AG09309 (cell line): Measurements from ENCODE around the gene IQCE.

ENCODE experiments used
- DNase-seq: peaks from one replicate; pipeline ENCODE4 v3.0.0-alpha.2; 2010; ENCODE audit warnings: low read depth
- H3K4me3 ChIP-seq: 2 replicates; pipeline ENCODE4 v1.5.1; 2011; ENCODE audit warnings: mild to moderate bottlenecking, low read depth, low read length, moderate library complexity; ENCODE audit not compliant: control insufficient read depth
- TF ChIP-seq, protein P1 (sequence below): IDR thresholded peaks from 2 replicates; pipeline ENCODE4 v1.5.1; 2011; ENCODE audit warnings: mild to moderate bottlenecking, low read depth, low read length, inconsistent platforms; ENCODE audit not compliant: insufficient read depth, control insufficient read depth; ENCODE audit errors: missing control alignments

IQCE gene

DNA sequence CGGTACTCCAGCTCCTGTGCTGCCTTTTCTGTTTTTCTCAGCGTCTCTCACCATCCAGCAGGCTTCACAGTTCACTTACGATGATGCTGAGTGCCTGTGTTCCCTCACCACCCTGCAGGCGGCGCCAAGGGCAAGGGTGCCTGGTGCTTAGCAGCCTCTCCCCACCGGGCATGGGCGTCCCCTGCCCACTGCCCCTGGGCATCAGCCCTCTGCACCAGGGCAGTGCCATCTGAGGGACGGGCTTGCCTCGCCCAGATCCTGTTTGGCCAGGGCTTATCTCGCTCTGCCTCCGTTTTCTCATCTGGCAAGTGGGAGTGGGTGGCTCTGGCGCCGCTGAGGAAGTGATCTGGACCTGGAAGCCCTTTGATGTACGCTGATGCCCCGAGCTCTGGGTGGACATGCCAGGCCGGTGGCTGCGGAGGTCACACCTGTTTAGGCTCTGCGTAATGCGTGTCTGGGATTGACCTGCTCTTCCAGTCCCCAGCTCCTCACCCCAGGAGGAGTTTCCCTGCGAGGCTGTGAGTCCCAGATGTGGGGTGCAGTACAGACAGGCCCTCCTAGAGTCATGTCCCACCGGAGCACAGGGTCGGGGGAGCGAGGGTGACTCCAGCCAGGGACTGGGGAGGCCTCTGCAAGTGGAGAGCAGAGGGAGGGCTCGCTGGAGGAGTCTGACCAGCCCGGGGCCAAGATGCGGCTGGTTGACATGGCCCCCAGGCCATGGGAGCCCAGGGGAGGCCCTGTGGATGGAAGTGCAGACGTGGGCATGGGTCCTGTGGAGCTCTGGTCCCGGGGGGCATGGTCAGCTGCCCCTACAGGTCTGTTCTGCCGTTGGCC, 84.8 kb downstream of the IQCE start:
- no peak overlapping the region for H3K4me3 ChIP-seq

DNA sequence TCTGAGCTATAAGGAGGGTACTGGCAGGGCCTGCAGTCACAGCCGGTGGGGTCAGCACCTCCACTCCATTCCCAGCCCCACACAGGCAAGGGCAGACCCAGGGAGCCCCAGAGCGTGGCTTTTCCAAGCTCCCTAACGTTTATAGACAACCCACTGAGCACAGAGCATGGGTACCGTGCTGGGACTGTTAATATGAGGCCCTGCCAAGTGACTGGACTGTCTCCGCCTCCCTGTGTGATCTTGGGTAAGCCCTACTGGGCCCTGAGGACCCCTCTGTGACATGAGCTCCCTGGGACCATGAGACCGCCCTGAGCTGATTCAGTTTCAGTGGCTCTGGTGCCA, 85.4 kb downstream of the IQCE start:
- TF ChIP-seq, protein P1, sequence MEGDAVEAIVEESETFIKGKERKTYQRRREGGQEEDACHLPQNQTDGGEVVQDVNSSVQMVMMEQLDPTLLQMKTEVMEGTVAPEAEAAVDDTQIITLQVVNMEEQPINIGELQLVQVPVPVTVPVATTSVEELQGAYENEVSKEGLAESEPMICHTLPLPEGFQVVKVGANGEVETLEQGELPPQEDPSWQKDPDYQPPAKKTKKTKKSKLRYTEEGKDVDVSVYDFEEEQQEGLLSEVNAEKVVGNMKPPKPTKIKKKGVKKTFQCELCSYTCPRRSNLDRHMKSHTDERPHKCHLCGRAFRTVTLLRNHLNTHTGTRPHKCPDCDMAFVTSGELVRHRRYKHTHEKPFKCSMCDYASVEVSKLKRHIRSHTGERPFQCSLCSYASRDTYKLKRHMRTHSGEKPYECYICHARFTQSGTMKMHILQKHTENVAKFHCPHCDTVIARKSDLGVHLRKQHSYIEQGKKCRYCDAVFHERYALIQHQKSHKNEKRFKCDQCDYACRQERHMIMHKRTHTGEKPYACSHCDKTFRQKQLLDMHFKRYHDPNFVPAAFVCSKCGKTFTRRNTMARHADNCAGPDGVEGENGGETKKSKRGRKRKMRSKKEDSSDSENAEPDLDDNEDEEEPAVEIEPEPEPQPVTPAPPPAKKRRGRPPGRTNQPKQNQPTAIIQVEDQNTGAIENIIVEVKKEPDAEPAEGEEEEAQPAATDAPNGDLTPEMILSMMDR, result no peak
- DNase-seq, result no peak
- H3K4me3 ChIP-seq, result no peak overlapping the region

More for the DNA sequence above, 84.8 kb downstream of the IQCE start:
- TF ChIP-seq, protein P1, result peak; percentile 5
- DNase-seq, result no peak

DNA sequence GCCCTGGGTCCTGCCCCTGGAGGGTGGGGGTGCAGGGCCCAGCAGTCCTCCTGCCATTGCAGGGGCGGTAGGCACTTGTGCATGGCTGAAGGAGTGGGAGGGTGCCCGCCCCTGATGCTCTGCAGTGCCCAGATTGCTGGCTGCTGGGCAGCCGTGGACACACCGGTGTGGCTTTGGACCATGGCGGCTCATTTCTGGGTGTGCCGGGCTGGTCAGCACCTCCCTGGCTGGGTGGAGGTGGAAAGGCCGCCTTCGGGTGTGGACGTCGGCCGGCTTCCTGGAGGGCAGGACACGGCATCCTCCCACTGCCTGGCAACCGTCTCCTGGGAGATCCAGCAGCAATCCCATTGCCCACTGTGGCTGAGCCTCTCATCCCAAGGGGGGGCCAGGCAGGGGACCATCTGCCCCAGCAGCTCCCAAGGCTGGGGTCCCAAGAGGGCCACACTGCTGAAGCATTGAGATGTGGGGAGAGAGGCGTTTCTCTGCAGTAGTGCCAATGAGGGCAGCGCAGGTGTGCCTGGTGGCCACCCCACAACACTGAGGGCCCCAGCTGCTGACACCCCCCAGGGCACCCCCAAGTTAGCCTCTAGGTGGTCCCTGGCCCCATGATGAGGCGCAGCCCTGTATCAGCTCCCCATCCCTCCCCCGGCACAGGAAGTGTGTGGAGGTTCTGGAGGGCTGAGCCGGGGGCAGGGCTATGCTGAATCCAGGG, 85.9 kb downstream of the IQCE start:
- H3K4me3 ChIP-seq, result no peak overlapping the region
- no peak for DNase-seq
- TF ChIP-seq, protein P1, result no peak

DNA sequence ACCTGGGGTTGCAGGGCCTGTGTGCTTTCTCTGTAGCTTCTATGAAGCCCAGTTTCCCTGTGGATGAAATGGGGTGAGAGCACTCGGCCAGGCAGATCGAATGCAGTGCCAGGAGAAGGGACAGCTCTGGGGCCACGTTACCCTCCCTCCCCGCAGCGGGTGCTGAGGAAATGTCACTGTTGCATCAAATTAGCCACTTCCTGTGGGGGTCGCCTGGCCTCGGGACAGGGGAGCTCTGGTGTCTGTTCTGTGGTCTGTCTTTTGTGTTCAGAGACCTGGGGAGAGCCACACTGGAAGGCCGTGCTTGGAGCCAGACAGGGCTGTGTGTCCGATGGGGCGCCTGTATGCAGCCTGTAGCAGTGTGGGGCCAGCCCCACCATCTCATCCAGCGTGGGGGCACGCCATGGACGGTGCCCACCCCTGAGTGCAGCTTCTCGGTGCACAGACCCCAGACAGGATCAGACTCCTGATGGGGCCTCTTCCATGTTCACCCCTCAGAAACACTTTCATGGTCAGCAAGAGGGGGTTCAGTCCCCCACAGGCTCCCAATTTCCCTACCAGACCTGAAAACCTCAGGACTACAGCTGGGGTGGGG, 86.6 kb downstream of the IQCE start:
- no peak overlapping the region for H3K4me3 ChIP-seq
- TF ChIP-seq, protein P1, result no peak
- no peak for DNase-seq

DNA sequence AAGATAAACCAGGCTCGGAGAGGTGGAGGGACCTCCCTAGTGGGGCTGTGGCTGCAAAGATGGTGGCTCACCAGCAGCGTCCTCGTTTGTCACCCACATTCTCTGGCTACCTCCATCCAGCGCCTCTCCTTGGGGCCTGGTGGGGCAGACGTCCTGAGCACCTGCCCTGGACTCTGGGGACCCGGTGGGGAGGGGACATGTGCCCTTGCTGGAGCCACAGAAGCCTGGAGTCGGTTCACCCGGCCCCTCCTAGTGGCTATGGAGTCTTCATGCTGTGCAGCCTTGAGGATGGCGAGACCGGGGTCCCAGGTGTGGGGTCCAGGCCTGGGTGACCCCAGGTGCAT, 87.5 kb downstream of the IQCE start:
- TF ChIP-seq, protein P1, result no peak
- H3K4me3 ChIP-seq, result no peak overlapping the region

DNA sequence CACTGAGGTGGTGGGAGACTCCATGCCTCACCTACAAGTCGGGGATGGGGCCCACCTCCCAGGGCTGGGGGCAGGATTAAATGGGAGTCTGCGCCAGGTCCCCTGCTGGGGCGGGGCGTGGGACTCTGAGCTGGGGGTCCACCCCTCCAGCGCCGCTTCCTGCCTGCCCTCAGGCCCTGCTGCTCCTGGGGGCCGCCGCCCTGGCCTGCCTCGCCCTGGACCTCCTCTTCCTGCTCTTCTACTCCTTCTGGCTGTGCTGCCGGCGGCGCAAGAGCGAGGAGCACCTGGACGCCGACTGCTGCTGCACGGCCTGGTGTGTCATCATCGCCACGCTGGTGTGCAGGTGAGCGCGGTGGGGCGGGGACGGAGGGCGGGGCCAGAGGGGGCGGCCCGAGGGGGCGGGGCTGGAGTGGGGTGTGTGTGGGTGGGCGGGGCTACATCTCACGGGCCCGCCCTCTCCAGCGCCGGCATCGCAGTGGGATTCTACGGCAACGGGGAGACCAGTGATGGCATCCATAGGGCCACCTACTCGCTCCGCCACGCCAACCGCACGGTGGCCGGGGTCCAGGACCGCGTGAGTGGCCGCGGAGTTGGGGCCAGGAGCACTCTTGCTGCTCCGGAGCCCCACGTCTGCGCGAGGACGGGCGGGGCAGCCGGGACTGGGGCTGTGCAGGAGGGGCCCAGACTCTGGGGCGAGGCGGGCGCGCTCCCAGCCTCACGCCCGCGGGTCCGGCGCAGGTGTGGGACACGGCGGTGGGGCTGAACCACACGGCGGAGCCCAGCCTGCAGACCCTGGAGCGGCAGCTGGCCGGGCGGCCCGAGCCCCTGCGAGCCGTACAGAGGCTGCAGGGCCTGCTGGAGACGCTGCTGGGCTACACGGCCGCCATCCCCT, 88.1 kb downstream of the IQCE start:
- TF ChIP-seq, protein P1, result no peak
- DNase-seq, result no peak
- no peak overlapping the region for H3K4me3 ChIP-seq

More for the DNA sequence above, 87.5 kb downstream of the IQCE start:
- no peak for DNase-seq
